ENCODE measurements around the gene FHIP2A. TPM values are rescaled to one million over a fixed set of nuclear protein-coding genes. Genes with fewer than 3 reads are reported as not detected.
"Not testable (repeated sequence)": the region's sequence is repeated elsewhere in the genome, so short reads cannot be mapped to it uniquely, and the experiment has no call there.

FHIP2A gene
- total RNA-seq: 10 to 100 TPM in 1 of 4 donors, 1 to 10 TPM in 3; 4.8 to 16.2 (median 9.0) TPM

GRCh38 chr10:114821293-114821914, at the start of gene FHIP2A:
Gene FHIP2A (plus strand): TSS chr10:114821780. CDS start chr10:114822079, 299 bp downstream.
- Histone ChIP-seq H3K27me3 (no peaks in the 10 kb centered on the region), H3K36me3 (no peaks in the 10 kb centered on the region), H3K4me3 (peak within 1 kb of the TSS; percentile 62 to 93 (median 76)), H3K4me1 (peaks cover 9 to 44% (median 27%) of the 10 kb centered on the region in 3 donors), H3K9me3 (no peaks in the 10 kb centered on the region), H3K27ac (peak within 1 kb of the TSS; percentile 92 to 98 (median 94))
- peak in 2 of 4 donors; percentile 39 to 66 for TF ChIP-seq POLR2A (IDR thresholded peaks at IDR 0.05)
- TF ChIP-seq CTCF (IDR thresholded peaks at IDR 0.05): peak; percentile 21 to 86 (median 70)
- intact Hi-C loops (cut with DNase I): no loop called here
- 1 to 4% methylated on average over 6 to 9 of the region's 59 CpGs for WGBS, 2 donors
- DNase-seq: peak; percentile 6

GRCh38 chr10:114772496-114773196, 48.9 kb upstream of the FHIP2A start:
- Histone ChIP-seq H3K4me1 (peaks cover 3 to 11% (median 5%) of the 10 kb centered on the region in 3 donors), H3K27me3 (peaks cover 0 to 12% (median 0%) of the 10 kb centered on the region in 4 donors), H3K27ac (no peak overlapping the region), H3K36me3 (no peaks in the 10 kb centered on the region), H3K4me3 (no peak overlapping the region), H3K9me3 (no peaks in the 10 kb centered on the region)
- intact Hi-C loops (cut with DNase I): no loop called here
- no peak for DNase-seq
- TF ChIP-seq POLR2A (IDR thresholded peaks at IDR 0.05) (no peak), CTCF (IDR thresholded peaks at IDR 0.05) (no peak)
- 67 to 100% methylated on average over 1 of the region's 1 CpG for WGBS, 2 donors

- H3K4me3 ChIP-seq: no peak overlapping the region
- H3K27me3 ChIP-seq: peaks cover 0 to 7% (median 0%) of the 10 kb centered on the region in 4 donors
- H3K36me3 ChIP-seq: no peaks in the 10 kb centered on the region
- intact Hi-C loops (cut with DNase I): no loop called here
- WGBS, 2 donors: 41 to 96% methylated on average over 3 of the region's 3 CpGs
- no peak for DNase-seq
- peaks cover 3 to 7% (median 4%) of the 10 kb centered on the region in 3 donors for H3K4me1 ChIP-seq
- H3K9me3 ChIP-seq: no peaks in the 10 kb centered on the region
- no peak overlapping the region for H3K27ac ChIP-seq
- TF ChIP-seq POLR2A (IDR thresholded peaks at IDR 0.05) (no peak), CTCF (IDR thresholded peaks at IDR 0.05) (no peak)
These were observed 48.4 kb upstream of the FHIP2A start for GRCh38 chr10:114773197-114773532.

GRCh38 chr10:114775082-114775481, 46.5 kb upstream of the FHIP2A start:
- not testable (repeated sequence) for H3K27me3 ChIP-seq, H3K27ac ChIP-seq, H3K36me3 ChIP-seq, DNase-seq, H3K9me3 ChIP-seq, H3K4me3 ChIP-seq
- WGBS, 2 donors: 74 to 80% methylated on average over 3 of the region's 3 CpGs
- H3K4me1 ChIP-seq: peaks cover 0 to 12% (median 4%) of the 10 kb centered on the region in 3 donors
- intact Hi-C loops (cut with DNase I): loop anchor here (5.0 kb wide), 1 partner anchor 303 kb away; no protein-coding TSS in a partner anchor

GRCh38 chr10:114777415-114777814, 44.2 kb upstream of the FHIP2A start:
- no peak for DNase-seq

More at GRCh38 chr10:114777415-114777814, 44.2 kb upstream of the FHIP2A start:
- 67 to 93% methylated on average over 1 of the region's 1 CpG for WGBS, 2 donors
- H3K36me3 ChIP-seq: no peaks in the 10 kb centered on the region
- no peaks in the 10 kb centered on the region for H3K9me3 ChIP-seq
- intact Hi-C loops (cut with DNase I): loop anchor here (5.0 kb wide), 1 partner anchor 305 kb away; no protein-coding TSS in a partner anchor
- H3K4me1 ChIP-seq: peaks cover 5 to 23% (median 5%) of the 10 kb centered on the region in 3 donors
- no peaks in the 10 kb centered on the region for H3K27me3 ChIP-seq
- no peak overlapping the region for H3K27ac ChIP-seq
- TF ChIP-seq POLR2A (IDR thresholded peaks at IDR 0.05) (no peak), CTCF (IDR thresholded peaks at IDR 0.05) (no peak)
- no peak overlapping the region for H3K4me3 ChIP-seq
